Measurements from ENCODE around the gene RANBP9.

- TF ChIP-seq YY1 (IDR thresholded peaks at IDR 0.05) (no peak), RAD21 (IDR thresholded peaks at IDR 0.05) (no peak), JUND (IDR thresholded peaks at IDR 0.05) (no peak), GABPA (IDR thresholded peaks at IDR 0.05 in 1 of 2, conservative IDR thresholded peaks at IDR 0.05 in 1 of 2) (no peak), RXRA (IDR thresholded peaks at IDR 0.05) (no peak), EGR1 (IDR thresholded peaks at IDR 0.05; ENCODE audit: low read depth in 2 of 2) (no peak), ATF3 (IDR thresholded peaks at IDR 0.05) (no peak), FOXA1 (IDR thresholded peaks at IDR 0.05) (no peak)
- TF ChIP-seq, protein P1, sequence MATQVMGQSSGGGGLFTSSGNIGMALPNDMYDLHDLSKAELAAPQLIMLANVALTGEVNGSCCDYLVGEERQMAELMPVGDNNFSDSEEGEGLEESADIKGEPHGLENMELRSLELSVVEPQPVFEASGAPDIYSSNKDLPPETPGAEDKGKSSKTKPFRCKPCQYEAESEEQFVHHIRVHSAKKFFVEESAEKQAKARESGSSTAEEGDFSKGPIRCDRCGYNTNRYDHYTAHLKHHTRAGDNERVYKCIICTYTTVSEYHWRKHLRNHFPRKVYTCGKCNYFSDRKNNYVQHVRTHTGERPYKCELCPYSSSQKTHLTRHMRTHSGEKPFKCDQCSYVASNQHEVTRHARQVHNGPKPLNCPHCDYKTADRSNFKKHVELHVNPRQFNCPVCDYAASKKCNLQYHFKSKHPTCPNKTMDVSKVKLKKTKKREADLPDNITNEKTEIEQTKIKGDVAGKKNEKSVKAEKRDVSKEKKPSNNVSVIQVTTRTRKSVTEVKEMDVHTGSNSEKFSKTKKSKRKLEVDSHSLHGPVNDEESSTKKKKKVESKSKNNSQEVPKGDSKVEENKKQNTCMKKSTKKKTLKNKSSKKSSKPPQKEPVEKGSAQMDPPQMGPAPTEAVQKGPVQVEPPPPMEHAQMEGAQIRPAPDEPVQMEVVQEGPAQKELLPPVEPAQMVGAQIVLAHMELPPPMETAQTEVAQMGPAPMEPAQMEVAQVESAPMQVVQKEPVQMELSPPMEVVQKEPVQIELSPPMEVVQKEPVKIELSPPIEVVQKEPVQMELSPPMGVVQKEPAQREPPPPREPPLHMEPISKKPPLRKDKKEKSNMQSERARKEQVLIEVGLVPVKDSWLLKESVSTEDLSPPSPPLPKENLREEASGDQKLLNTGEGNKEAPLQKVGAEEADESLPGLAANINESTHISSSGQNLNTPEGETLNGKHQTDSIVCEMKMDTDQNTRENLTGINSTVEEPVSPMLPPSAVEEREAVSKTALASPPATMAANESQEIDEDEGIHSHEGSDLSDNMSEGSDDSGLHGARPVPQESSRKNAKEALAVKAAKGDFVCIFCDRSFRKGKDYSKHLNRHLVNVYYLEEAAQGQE (IDR thresholded peaks at IDR 0.05), result no peak
- TF ChIP-seq, protein P2, sequence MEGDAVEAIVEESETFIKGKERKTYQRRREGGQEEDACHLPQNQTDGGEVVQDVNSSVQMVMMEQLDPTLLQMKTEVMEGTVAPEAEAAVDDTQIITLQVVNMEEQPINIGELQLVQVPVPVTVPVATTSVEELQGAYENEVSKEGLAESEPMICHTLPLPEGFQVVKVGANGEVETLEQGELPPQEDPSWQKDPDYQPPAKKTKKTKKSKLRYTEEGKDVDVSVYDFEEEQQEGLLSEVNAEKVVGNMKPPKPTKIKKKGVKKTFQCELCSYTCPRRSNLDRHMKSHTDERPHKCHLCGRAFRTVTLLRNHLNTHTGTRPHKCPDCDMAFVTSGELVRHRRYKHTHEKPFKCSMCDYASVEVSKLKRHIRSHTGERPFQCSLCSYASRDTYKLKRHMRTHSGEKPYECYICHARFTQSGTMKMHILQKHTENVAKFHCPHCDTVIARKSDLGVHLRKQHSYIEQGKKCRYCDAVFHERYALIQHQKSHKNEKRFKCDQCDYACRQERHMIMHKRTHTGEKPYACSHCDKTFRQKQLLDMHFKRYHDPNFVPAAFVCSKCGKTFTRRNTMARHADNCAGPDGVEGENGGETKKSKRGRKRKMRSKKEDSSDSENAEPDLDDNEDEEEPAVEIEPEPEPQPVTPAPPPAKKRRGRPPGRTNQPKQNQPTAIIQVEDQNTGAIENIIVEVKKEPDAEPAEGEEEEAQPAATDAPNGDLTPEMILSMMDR (IDR thresholded peaks at IDR 0.05; ENCODE audit: low read depth, low read length, missing input control), result no peak
These were observed 82.0 kb downstream of the RANBP9 start for GRCh38 chr6:13629459-13630116.

All from liver (tissue), 3 donors.